Gastroesophageal sphincter (tissue), 3 donors: Measurements from ENCODE around the gene MTHFD2.

ENCODE experiments used
- POLR2A ChIP-seq, 2 donors: fragments of 450-650 bp; IDR thresholded peaks; one replicate each; pipeline ENCODE4 v1.6.1; 2017; ENCODE audit warnings: antibody characterized with exemption in 2 of 2, mild to moderate bottlenecking in 2 of 2, moderate library complexity in 1 of 2
- POLR2AphosphoS5 ChIP-seq: sonication (generic); formaldehyde crosslinking; IDR thresholded peaks from one replicate; pipeline ENCODE4 v1.6.1; 2017; ENCODE audit warnings: antibody characterized with exemption
- TF ChIP-seq, protein P1 (sequence below), 4 experiments: fragments of 200-600 bp in 2 of 4; fragments of 450-650 bp in 2 of 4; sonication (generic) in 1 of 4; IDR thresholded peaks; one replicate each; pipeline ENCODE4 v1.5.1; 2017 to 2019; ENCODE audit warnings: antibody characterized with exemption in 4 of 4, mild to moderate bottlenecking in 2 of 4, moderate library complexity in 2 of 4

DNA sequence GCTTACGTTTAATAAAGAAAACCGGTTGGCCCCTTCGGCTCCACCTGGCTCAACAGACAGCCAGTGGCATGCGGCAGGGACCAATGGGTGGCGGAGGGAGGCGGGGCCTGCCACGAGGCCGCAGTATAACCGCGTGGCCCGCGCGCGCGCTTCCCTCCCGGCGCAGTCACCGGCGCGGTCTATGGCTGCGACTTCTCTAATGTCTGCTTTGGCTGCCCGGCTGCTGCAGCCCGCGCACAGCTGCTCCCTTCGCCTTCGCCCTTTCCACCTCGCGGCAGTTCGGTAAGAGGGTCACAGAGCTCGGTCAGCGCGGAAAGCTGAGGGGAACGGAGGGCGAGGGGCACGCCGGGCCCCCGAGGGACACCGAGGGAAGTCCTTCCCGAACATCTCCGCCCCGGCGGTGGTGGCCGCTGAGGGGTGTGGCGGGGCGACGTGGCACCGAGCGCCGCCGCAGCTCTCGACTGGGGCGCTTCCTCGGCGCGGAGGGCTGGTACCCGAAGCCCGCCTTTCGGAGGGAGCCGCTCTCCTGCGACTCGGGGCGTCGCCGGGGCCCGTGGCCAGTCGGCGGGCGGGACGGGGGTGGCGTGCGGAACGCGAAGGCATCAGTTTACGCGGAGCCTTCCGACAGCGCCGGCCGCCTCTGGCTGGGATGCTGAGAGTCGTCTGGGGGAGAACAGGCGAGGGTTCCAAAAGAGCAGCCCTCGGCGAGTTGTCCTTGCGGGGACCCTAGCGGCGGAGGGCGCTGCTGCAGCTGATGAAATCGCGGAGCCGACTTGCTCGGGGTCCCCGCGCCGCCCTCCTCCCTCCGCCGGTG lies at the start of gene MTHFD2:
- TF ChIP-seq, protein P1, sequence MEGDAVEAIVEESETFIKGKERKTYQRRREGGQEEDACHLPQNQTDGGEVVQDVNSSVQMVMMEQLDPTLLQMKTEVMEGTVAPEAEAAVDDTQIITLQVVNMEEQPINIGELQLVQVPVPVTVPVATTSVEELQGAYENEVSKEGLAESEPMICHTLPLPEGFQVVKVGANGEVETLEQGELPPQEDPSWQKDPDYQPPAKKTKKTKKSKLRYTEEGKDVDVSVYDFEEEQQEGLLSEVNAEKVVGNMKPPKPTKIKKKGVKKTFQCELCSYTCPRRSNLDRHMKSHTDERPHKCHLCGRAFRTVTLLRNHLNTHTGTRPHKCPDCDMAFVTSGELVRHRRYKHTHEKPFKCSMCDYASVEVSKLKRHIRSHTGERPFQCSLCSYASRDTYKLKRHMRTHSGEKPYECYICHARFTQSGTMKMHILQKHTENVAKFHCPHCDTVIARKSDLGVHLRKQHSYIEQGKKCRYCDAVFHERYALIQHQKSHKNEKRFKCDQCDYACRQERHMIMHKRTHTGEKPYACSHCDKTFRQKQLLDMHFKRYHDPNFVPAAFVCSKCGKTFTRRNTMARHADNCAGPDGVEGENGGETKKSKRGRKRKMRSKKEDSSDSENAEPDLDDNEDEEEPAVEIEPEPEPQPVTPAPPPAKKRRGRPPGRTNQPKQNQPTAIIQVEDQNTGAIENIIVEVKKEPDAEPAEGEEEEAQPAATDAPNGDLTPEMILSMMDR (IDR thresholded peaks at IDR 0.05): peak; percentile 57 to 91 (median 82)
- TF ChIP-seq POLR2A (IDR thresholded peaks at IDR 0.05) (peak; percentile 54 to 63), POLR2AphosphoS5 (peak; percentile 90)
